ENCODE data around the gene SLAMF8. TPM values are rescaled to one million over a fixed set of nuclear protein-coding genes. Genes with fewer than 3 reads are reported as not detected.

SLAMF8 gene
- total RNA-seq, 1 experiment from 2014 or later = not detected

- H3K4me3 Mint-ChIP-seq (ENCODE audit: unreplicated experiment) = no peak overlapping the region
- Histone ChIP-seq H3K4me1 (no peaks in the 10 kb centered on the region), H3K36me3 (ENCODE audit: control insufficient read depth, insufficient read depth, low read length) (no peaks in the 10 kb centered on the region), H3K9me3 (no peaks in the 10 kb centered on the region), H3K4me3 (ENCODE audit: low read depth, low read length) (no peak overlapping the region), H3K27me3 (replicated peaks; ENCODE audit: control insufficient read depth, insufficient read depth, low read length) (no peaks in the 10 kb centered on the region)
- no peaks in the 10 kb centered on the region for H3K4me1 Mint-ChIP-seq (ENCODE audit: low read depth, unreplicated experiment)
- H3K27ac Mint-ChIP-seq (ENCODE audit: unreplicated experiment) = no peak overlapping the region
- ChIA-PET CTCF (no interaction called here), POLR2A (no interaction called here)
- BruUV-seq (replicated peaks) = no TSS peak
- H3K9me3 Mint-ChIP-seq (ENCODE audit: unreplicated experiment) = no peaks in the 10 kb centered on the region
- intact Hi-C loops (cut with micrococcal nuclease; ENCODE audit: unreplicated experiment) = no loop called here
- no peak for DNase-seq
- no peaks in the 10 kb centered on the region for H3K27me3 Mint-ChIP-seq (ENCODE audit: insufficient read depth, unreplicated experiment)
- no peak for TF ChIP-seq CTCF (IDR thresholded peaks at IDR 0.05; ENCODE audit: insufficient read depth in 1 of 2, low read depth in 1 of 2, low read length in 1 of 2, severe bottlenecking in 1 of 2, unreplicated experiment in 1 of 2)
- no peaks in the 10 kb centered on the region for H3K36me3 Mint-ChIP-seq (ENCODE audit: insufficient read depth, unreplicated experiment)
Measured at GRCh38 chr1:159881622-159882526, 55.2 kb downstream of the SLAMF8 start.

- H3K36me3 Mint-ChIP-seq (ENCODE audit: insufficient read depth, unreplicated experiment) = no peaks in the 10 kb centered on the region
- TF ChIP-seq CTCF (IDR thresholded peaks at IDR 0.05; ENCODE audit: insufficient read depth in 1 of 2, low read depth in 1 of 2, low read length in 1 of 2, severe bottlenecking in 1 of 2, unreplicated experiment in 1 of 2) = no peak
- no peaks in the 10 kb centered on the region for H3K9me3 Mint-ChIP-seq (ENCODE audit: unreplicated experiment)
- Histone ChIP-seq H3K9me3 (no peaks in the 10 kb centered on the region), H3K4me1 (no peaks in the 10 kb centered on the region), H3K36me3 (ENCODE audit: control insufficient read depth, insufficient read depth, low read length) (no peaks in the 10 kb centered on the region), H3K4me3 (ENCODE audit: low read depth, low read length) (no peak overlapping the region), H3K27me3 (replicated peaks; ENCODE audit: control insufficient read depth, insufficient read depth, low read length) (no peaks in the 10 kb centered on the region)
- no peak overlapping the region for H3K4me3 Mint-ChIP-seq (ENCODE audit: unreplicated experiment)
- intact Hi-C loops (cut with micrococcal nuclease; ENCODE audit: unreplicated experiment) = no loop called here
- no peaks in the 10 kb centered on the region for H3K4me1 Mint-ChIP-seq (ENCODE audit: low read depth, unreplicated experiment)
- no peak overlapping the region for H3K27ac Mint-ChIP-seq (ENCODE audit: unreplicated experiment)
- ChIA-PET POLR2A (no interaction called here), CTCF (no interaction called here)
- DNase-seq = no peak
- no TSS peak for BruUV-seq (replicated peaks)
- H3K27me3 Mint-ChIP-seq (ENCODE audit: insufficient read depth, unreplicated experiment) = no peaks in the 10 kb centered on the region
Measured at GRCh38 chr1:159882527-159882862, 55.8 kb downstream of the SLAMF8 start.

GRCh38 chr1:159883134-159883533 is 56.5 kb downstream of the SLAMF8 start:
- no peaks in the 10 kb centered on the region for H3K36me3 Mint-ChIP-seq (ENCODE audit: insufficient read depth, unreplicated experiment)
- Histone ChIP-seq H3K9me3 (no peaks in the 10 kb centered on the region), H3K36me3 (ENCODE audit: control insufficient read depth, insufficient read depth, low read length) (no peaks in the 10 kb centered on the region), H3K4me1 (no peaks in the 10 kb centered on the region), H3K4me3 (ENCODE audit: low read depth, low read length) (no peak overlapping the region), H3K27me3 (replicated peaks; ENCODE audit: control insufficient read depth, insufficient read depth, low read length) (no peaks in the 10 kb centered on the region)
- ChIA-PET POLR2A (no interaction called here), CTCF (no interaction called here)
- H3K27me3 Mint-ChIP-seq (ENCODE audit: insufficient read depth, unreplicated experiment) = no peaks in the 10 kb centered on the region
- BruUV-seq (replicated peaks) = no TSS peak
- intact Hi-C loops (cut with micrococcal nuclease; ENCODE audit: unreplicated experiment) = no loop called here
- H3K27ac Mint-ChIP-seq (ENCODE audit: unreplicated experiment) = no peak overlapping the region
- H3K4me1 Mint-ChIP-seq (ENCODE audit: low read depth, unreplicated experiment) = no peaks in the 10 kb centered on the region
- no peak overlapping the region for H3K4me3 Mint-ChIP-seq (ENCODE audit: unreplicated experiment)
- no peak for TF ChIP-seq CTCF (IDR thresholded peaks at IDR 0.05; ENCODE audit: insufficient read depth in 1 of 2, low read depth in 1 of 2, low read length in 1 of 2, severe bottlenecking in 1 of 2, unreplicated experiment in 1 of 2)
- no peaks in the 10 kb centered on the region for H3K9me3 Mint-ChIP-seq (ENCODE audit: unreplicated experiment)
- DNase-seq = no peak
